Liver (tissue), 9 donors: ENCODE data around the gene MOGAT3. TPM values are rescaled to one million over a fixed set of nuclear protein-coding genes. Genes with fewer than 3 reads are reported as not detected.

Source experiments
- DNase-seq: peaks from one replicate; pipeline ENCODE4 v3.0.0-alpha.2; 2017; ENCODE audit warnings: low spot score
- H3K27ac ChIP-seq, 2 donors: one replicate each; pipeline ENCODE4 v1.7.0; 2013; ENCODE audit warnings: inconsistent platforms in 2 of 2, low read length in 2 of 2, control low read depth in 1 of 2, low read depth in 1 of 2, mild to moderate bottlenecking in 1 of 2
- H3K27me3 ChIP-seq, 4 donors: one replicate each; pipeline versions ENCODE4 v1.6.1 to v1.7.0; 2013; ENCODE audit warnings: low read length in 3 of 4, inconsistent platforms in 1 of 4, mild to moderate bottlenecking in 1 of 4, moderate library complexity in 1 of 4; ENCODE audit not compliant: control insufficient read depth in 4 of 4, insufficient read depth in 4 of 4
- H3K36me3 ChIP-seq, 4 donors: one replicate each; pipeline versions ENCODE4 v1.6.1 to v1.7.0; 2013; ENCODE audit warnings: low read length in 3 of 4, mild to moderate bottlenecking in 3 of 4, low read depth in 1 of 4, moderate library complexity in 1 of 4; ENCODE audit not compliant: control insufficient read depth in 4 of 4, insufficient read depth in 3 of 4
- H3K4me1 ChIP-seq, 4 donors: one replicate each; pipeline versions ENCODE4 v1.6.1 to v1.7.0; 2013; ENCODE audit warnings: low read length in 3 of 4, mild to moderate bottlenecking in 3 of 4, moderate library complexity in 1 of 4; ENCODE audit not compliant: control insufficient read depth in 4 of 4, insufficient read depth in 4 of 4
- H3K4me3 ChIP-seq, 3 donors: one replicate each; pipeline versions ENCODE4 v1.6.1 to v1.7.0; 2013; ENCODE audit warnings: low read length in 3 of 3, control low read depth in 1 of 3, low read depth in 1 of 3, mild to moderate bottlenecking in 1 of 3
- H3K9ac ChIP-seq, 2 donors: one replicate each; pipeline ENCODE4 v1.7.0; 2013; ENCODE audit warnings: low read length in 2 of 2, mild to moderate bottlenecking in 2 of 2, moderate library complexity in 2 of 2, control low read depth in 1 of 2, low read depth in 1 of 2
- H3K9me3 ChIP-seq, 4 donors: one replicate each; pipeline versions ENCODE4 v1.6.1 to v1.7.0; 2013; ENCODE audit warnings: low read length in 3 of 4; ENCODE audit not compliant: control insufficient read depth in 4 of 4
- EGR1 ChIP-seq, 2 donors: IDR thresholded peaks; 2 replicates each; pipeline ENCODE4 v1.6.1; 2016 to 2018; ENCODE audit warnings: antibody characterized with exemption in 2 of 2, low read depth in 2 of 2
- FOXA2 ChIP-seq: IDR thresholded peaks from 2 replicates; pipeline ENCODE4 v1.6.1; 2016; ENCODE audit warnings: antibody characterized with exemption
- GABPA ChIP-seq, 2 donors: IDR thresholded peaks in 1 of 2; conservative IDR thresholded peaks in 1 of 2; 2 replicates each; pipeline ENCODE4 v1.6.1; 2016; ENCODE audit warnings: antibody characterized with exemption in 2 of 2, mild to moderate bottlenecking in 1 of 2, moderate library complexity in 1 of 2
- HNF4A ChIP-seq, 2 donors: conservative IDR thresholded peaks; 2 replicates each; pipeline ENCODE4 v1.6.1; 2016; ENCODE audit warnings: antibody characterized with exemption in 2 of 2, mild to moderate bottlenecking in 2 of 2
- HNF4G ChIP-seq: IDR thresholded peaks from 2 replicates; pipeline ENCODE4 v1.6.1; 2016; ENCODE audit warnings: antibody characterized with exemption
- NR2F2 ChIP-seq: IDR thresholded peaks from 2 replicates; pipeline ENCODE4 v1.6.1; 2016; ENCODE audit warnings: antibody characterized with exemption
- RXRA ChIP-seq, 2 donors: IDR thresholded peaks; 2 replicates each; pipeline ENCODE4 v1.6.1; 2017 to 2018; ENCODE audit warnings: antibody characterized with exemption in 2 of 2, mild to moderate bottlenecking in 1 of 2
- SP1 ChIP-seq: IDR thresholded peaks from 2 replicates; pipeline ENCODE4 v1.6.1; 2018; ENCODE audit warnings: antibody characterized with exemption, mild to moderate bottlenecking
- TAF1 ChIP-seq: conservative IDR thresholded peaks from 2 replicates; pipeline ENCODE4 v1.6.1; 2016; ENCODE audit warnings: antibody characterized with exemption, mild to moderate bottlenecking
- YY1 ChIP-seq: IDR thresholded peaks from 2 replicates; pipeline ENCODE4 v1.6.1; 2016; ENCODE audit warnings: antibody characterized with exemption, mild to moderate bottlenecking
- WGBS: extraction: QIAGEN DNeasy Blood & Tissue Kit; methylation state at CpG from one replicate; pipeline ENCODE4 v1.1.7; 2013; 5-methylcytosine and 5-hydroxymethylcytosine counted together
- polyA plus RNA-seq, 2 donors: library from polyadenylated mRNA; stranded (reverse) in 1 of 2; unstranded in 1 of 2; fragments of 200-250 nt in 1 of 2; fragments of >200 nt in 1 of 2; fragmentation: Nextera tagmentation in 1 of 2; extraction: Ambion mirVana in 1 of 2; gene quantifications; one replicate each; pipeline versions ENCODE4 v1.2.1 to v1.2.3, GENCODE V29; 2013 to 2015
- total RNA-seq, 2 donors: library from RNA; depleted of rRNA; stranded (reverse); fragments of >200 nt; gene quantifications; one replicate each; pipeline ENCODE4 v1.2.3, GENCODE V29; 2014
- TF ChIP-seq, protein P1 (sequence below): IDR thresholded peaks from 2 replicates; pipeline ENCODE4 v1.6.1; 2016; ENCODE audit warnings: antibody characterized with exemption, mild to moderate bottlenecking
- TF ChIP-seq, protein P2 (sequence below): IDR thresholded peaks from 2 replicates; pipeline ENCODE4 v1.6.1; 2016; ENCODE audit warnings: antibody characterized with exemption
- TF ChIP-seq, protein P3 (sequence below): IDR thresholded peaks from 2 replicates; pipeline ENCODE4 v1.6.1; 2016; ENCODE audit warnings: antibody characterized with exemption
- donor health status: healthy.
- donor health status: healthy.
- donor health status: healthy.
- donor health status: healthy.
- donor health status: healthy.

Gene MOGAT3
- total and polyA plus RNA-seq, 4 donors: 1.8 to 7.9 (median 3.7) TPM

DNA sequence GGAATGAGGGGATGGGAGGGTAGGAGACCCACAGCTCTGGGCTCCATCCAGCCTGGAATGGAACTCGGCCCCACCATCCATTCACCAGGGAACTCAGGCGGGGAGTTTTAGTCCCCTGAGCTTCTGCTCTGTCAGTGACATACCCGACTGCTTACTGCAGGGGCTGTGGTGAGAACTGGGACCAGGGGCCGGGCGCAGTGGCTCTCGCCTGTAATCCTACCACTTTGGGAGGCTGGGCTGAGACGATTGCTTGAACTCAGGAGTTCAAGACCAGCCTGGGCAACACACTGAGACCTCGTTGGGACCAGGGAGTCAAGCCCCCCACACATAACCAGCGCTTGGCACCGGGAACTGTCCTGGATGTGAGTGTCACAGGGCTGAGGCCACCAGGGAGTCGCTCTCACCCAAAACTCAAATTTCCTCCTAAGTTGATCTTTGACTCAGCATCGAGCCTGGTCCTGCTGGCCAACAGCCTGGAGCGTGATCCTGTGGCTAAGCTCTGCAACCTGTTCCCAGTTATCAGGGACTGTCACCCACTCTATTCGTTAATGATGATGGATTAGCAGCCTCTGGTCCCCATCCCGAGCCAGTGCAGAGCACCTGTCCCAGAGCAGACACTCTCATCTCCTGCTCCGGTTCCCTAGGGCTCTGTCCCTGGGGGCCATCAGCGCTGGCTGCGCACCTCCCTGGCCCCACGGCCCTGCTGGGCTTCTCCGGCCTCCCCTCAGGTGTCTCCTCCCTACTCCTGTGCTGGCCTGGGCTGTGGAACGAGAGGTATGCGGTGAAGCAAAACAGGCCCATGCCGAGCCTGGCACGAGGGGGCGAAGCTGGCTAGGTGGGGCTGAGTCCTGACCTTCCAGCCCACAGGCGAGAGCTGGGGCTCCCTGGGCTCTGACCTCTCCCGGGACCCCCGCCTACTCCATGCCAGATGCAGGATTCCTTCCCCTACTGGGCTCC is 37.7 kb upstream of the MOGAT3 start:
- peaks cover 7 to 40% (median 23%) of the 10 kb centered on the region in 4 donors for H3K4me1 ChIP-seq
- peak overlapping the region; percentile 62 to 68 for H3K9ac ChIP-seq
- peak overlapping the region; percentile 91 to 97 for H3K27ac ChIP-seq
- no peaks in the 10 kb centered on the region for H3K27me3 ChIP-seq
- DNase-seq: no peak
- TF ChIP-seq, protein P1, sequence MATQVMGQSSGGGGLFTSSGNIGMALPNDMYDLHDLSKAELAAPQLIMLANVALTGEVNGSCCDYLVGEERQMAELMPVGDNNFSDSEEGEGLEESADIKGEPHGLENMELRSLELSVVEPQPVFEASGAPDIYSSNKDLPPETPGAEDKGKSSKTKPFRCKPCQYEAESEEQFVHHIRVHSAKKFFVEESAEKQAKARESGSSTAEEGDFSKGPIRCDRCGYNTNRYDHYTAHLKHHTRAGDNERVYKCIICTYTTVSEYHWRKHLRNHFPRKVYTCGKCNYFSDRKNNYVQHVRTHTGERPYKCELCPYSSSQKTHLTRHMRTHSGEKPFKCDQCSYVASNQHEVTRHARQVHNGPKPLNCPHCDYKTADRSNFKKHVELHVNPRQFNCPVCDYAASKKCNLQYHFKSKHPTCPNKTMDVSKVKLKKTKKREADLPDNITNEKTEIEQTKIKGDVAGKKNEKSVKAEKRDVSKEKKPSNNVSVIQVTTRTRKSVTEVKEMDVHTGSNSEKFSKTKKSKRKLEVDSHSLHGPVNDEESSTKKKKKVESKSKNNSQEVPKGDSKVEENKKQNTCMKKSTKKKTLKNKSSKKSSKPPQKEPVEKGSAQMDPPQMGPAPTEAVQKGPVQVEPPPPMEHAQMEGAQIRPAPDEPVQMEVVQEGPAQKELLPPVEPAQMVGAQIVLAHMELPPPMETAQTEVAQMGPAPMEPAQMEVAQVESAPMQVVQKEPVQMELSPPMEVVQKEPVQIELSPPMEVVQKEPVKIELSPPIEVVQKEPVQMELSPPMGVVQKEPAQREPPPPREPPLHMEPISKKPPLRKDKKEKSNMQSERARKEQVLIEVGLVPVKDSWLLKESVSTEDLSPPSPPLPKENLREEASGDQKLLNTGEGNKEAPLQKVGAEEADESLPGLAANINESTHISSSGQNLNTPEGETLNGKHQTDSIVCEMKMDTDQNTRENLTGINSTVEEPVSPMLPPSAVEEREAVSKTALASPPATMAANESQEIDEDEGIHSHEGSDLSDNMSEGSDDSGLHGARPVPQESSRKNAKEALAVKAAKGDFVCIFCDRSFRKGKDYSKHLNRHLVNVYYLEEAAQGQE: no peak
- TF ChIP-seq RXRA (IDR thresholded peaks at IDR 0.05) (peak in 1 of 2 donors; percentile 26), NR2F2 (no peak), HNF4A (conservative IDR thresholded peaks at IDR 0.05) (peak in 1 of 2 donors; percentile 57)
- no peaks in the 10 kb centered on the region for H3K9me3 ChIP-seq
- H3K4me3 ChIP-seq: no peak overlapping the region
- 64% methylated on average over 28 of the region's 28 CpGs for WGBS
- peaks cover 0 to 6% (median 4%) of the 10 kb centered on the region in 4 donors for H3K36me3 ChIP-seq

DNA sequence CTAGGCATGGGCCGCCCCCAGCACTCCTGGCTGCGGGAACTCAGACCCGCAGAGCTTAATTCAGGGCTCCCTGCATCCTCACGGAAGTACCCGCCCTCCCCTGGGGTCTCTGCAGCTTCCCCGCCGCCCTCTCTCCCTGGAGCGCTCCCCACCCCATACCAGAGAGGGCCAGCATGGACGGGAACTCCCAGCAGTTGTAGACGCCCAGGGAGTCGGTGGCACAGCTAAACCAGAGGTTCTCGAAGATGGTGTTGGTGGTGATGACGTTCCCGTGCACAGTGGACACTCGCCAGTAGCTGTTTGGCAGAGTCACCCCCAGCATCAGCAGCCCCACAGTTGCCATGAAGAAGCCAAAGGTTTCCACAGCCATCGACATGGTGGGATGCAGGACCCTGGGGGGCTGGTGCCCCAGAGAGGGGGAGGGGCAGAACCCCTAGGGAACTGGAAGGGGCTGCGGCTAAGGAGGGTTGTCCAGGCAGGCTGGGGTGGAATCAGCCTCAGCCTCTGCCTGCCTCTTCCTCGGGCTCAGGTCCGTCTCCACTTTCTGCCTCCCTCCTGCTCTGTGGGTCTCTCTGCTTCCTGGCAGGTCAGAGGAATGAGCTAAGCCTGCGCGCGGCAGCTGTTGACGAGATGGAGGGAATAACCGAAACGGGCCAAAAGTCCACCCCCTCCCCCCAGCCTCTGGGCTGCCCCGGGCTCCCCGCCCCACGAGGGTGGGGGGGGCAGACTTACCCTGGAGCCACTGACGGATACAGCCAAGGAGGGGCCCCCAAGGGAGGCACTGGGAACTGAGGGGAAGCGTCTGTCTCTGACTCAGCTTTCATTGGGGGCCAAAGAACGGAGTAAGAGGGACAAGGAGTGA is 36.6 kb upstream of the MOGAT3 start, which contains the start of gene CLDN15:
Gene CLDN15 (minus strand): TSS at position 597 of the 862 bp plus-strand sequence. CDS start 221 bp downstream, at position 376.
- Histone ChIP-seq H3K27me3 (no peaks in the 10 kb centered on the region), H3K9ac (peak within 1 kb of the TSS; percentile 62 to 84), H3K4me3 (peak within 1 kb of the TSS in 1 of 3 donors; percentile 39), H3K36me3 (peaks cover 0 to 6% (median 4%) of the 10 kb centered on the region in 4 donors), H3K9me3 (no peaks in the 10 kb centered on the region), H3K4me1 (peaks cover 8 to 37% (median 21%) of the 10 kb centered on the region in 4 donors), H3K27ac (peak within 1 kb of the TSS; percentile 91 to 97)
- TF ChIP-seq HNF4A (conservative IDR thresholded peaks at IDR 0.05) (peak; percentile 76 to 80), HNF4G (peak; percentile 36), TAF1 (no peak), SP1 (peak; percentile 40), YY1 (no peak), RXRA (IDR thresholded peaks at IDR 0.05) (peak in 1 of 2 donors; percentile 48)
- WGBS: 37% methylated on average over 31 of the region's 31 CpGs
- DNase-seq: peak; percentile 79

DNA sequence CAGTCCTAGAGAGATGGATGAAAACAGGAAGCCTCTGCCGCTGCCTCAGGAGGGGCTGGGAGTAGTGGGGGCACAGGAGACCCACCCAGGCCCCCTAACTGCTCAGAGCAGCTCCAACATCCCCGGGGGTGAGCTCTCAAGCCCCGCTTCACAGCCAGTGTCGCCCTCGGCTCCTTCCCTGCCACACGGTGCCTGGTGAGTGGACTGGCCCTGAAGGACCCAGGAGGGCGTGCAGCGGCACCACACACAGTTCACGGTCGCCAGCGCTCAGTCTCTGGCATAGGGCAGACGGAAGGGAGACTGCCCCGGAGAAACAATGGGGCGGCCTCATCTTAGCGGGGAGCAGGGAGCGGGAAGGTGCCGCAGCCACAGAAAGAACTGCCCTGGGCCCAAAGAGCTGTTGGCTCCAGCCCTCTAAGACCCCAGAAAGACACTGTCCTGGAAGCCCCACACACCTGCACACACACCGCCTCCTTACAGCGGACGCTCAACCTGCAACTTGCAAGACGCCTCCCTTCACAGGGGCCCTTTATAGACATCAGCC is 35.5 kb upstream of the MOGAT3 start:
- H3K9ac ChIP-seq: no peak overlapping the region
- H3K36me3 ChIP-seq: peaks cover 0 to 6% (median 4%) of the 10 kb centered on the region in 4 donors
- H3K27me3 ChIP-seq: no peaks in the 10 kb centered on the region
- H3K4me3 ChIP-seq: no peak overlapping the region
- peak overlapping the region in 1 of 2 donors; percentile 4 for H3K27ac ChIP-seq
- H3K4me1 ChIP-seq: peaks cover 18 to 48% (median 29%) of the 10 kb centered on the region in 4 donors
- DNase-seq: no peak
- no peaks in the 10 kb centered on the region for H3K9me3 ChIP-seq
- WGBS: 76% methylated on average over 21 of the region's 21 CpGs
- TF ChIP-seq, protein P1: no peak
- no peak for TF ChIP-seq FOXA2
- no peak for TF ChIP-seq EGR1 (IDR thresholded peaks at IDR 0.05; ENCODE audit: low read depth in 2 of 2)
- no peak for TF ChIP-seq HNF4G
- TF ChIP-seq, protein P2, sequence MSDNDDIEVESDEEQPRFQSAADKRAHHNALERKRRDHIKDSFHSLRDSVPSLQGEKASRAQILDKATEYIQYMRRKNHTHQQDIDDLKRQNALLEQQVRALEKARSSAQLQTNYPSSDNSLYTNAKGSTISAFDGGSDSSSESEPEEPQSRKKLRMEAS: no peak
- no peak for TF ChIP-seq GABPA (IDR thresholded peaks at IDR 0.05 in 1 of 2, conservative IDR thresholded peaks at IDR 0.05 in 1 of 2)
- TF ChIP-seq, protein P3, sequence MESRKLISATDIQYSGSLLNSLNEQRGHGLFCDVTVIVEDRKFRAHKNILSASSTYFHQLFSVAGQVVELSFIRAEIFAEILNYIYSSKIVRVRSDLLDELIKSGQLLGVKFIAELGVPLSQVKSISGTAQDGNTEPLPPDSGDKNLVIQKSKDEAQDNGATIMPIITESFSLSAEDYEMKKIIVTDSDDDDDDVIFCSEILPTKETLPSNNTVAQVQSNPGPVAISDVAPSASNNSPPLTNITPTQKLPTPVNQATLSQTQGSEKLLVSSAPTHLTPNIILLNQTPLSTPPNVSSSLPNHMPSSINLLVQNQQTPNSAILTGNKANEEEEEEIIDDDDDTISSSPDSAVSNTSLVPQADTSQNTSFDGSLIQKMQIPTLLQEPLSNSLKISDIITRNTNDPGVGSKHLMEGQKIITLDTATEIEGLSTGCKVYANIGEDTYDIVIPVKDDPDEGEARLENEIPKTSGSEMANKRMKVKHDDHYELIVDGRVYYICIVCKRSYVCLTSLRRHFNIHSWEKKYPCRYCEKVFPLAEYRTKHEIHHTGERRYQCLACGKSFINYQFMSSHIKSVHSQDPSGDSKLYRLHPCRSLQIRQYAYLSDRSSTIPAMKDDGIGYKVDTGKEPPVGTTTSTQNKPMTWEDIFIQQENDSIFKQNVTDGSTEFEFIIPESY: no peak
- TF ChIP-seq HNF4A (conservative IDR thresholded peaks at IDR 0.05): no peak
- no peak for TF ChIP-seq TAF1
